Midbrain (tissue), 1 donor: ENCODE results near the gene CCDC107.

ENCODE experiments used
- DNase-seq: peaks from one replicate; lab custom pipeline; 2025; lab: John Stamatoyannopoulos, UW

Gene CCDC107

DNA sequence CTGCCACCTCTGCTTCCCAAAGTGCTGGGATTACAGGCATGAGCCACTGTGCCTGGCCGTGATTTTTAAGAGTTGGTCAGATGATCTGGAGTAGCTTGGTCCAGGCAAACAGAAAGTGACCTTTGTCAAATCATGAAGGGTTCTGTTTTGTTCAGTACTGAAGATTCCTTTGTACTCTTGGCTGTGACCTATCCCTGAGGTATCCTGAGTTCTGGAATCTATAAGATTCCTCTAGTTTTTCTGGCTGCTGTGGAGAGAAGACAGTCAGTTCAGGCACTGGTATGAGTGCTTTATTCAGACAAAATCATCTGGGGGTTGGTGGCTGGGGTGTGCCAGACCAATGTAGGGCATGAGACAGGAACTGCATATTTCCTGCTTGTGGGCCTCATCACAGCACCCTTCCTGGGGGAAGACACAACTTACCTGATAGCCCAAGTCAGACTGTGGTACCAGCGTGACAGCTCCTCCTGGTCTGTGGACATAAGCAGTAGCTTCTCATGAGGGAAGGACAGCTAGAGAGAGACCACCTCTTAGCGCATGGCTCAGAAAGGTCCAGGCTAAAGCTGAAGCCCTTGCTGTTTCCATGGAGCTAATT, 3.8 kb downstream of the CCDC107 start:
- no peak for DNase-seq

- DNase-seq = no peak
These were observed 4.3 kb downstream of the CCDC107 start for GRCh38 chr9:35662437-35662836.

DNA sequence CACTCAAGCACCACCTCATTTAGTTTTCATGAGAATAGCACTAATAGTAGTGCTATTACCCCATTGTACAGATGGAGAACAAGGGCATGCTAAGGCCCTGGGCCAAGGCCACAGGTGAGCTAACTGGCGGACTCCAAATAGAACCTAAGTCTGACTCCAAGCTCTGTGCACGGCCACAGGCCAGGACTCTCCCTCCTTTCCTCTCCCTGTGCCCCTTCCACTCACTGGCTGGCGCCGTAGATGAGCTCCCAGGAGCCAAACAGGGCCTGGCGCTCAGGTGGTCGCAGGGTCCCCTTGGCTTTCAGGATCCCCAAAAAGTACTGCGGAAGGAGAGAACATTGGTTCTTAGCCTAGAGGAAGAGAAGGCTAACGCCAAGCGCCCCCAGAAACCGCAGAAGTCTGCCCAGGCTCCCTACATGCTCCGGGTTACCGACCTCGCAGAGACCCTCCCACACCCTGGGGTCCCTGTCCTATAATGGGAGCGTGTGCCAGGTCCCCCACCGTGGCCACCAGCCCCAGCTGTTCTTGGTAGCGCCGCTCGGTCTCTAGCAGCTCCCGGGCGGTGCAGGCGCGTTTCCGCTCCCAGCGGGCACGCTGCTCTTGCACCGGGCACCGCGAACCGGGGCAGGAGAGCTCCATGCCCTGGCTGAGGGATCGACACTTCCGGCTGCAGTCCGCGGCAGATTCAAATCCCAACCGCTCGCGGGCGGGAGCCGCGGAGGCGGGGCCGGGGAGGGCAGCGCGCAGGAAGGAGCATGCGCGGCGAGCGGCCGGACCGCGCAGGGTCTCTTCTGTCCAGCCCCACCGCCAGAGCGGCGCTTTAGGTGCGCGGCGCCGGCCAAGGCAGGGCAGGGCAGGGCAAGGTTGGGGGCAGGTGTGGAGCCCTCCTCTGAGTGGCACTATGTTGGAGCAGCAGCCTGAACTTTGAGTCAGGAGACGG, 6.7 kb downstream of the CCDC107 start, which contains the start of gene ARHGEF39:
Gene ARHGEF39, minus strand, starts transcription at position 665 of the 940 bp plus-strand sequence. Its CDS starts 26 bp downstream, at position 639.
- peak; percentile 62 for DNase-seq

- no peak for DNase-seq
These were observed 7.4 kb downstream of the CCDC107 start for GRCh38 chr9:35665471-35665818.

- no peak for DNase-seq
These were observed 8.0 kb downstream of the CCDC107 start for GRCh38 chr9:35666045-35666444.

- no peak for DNase-seq
These were observed 8.5 kb downstream of the CCDC107 start for GRCh38 chr9:35666549-35666948.

DNA sequence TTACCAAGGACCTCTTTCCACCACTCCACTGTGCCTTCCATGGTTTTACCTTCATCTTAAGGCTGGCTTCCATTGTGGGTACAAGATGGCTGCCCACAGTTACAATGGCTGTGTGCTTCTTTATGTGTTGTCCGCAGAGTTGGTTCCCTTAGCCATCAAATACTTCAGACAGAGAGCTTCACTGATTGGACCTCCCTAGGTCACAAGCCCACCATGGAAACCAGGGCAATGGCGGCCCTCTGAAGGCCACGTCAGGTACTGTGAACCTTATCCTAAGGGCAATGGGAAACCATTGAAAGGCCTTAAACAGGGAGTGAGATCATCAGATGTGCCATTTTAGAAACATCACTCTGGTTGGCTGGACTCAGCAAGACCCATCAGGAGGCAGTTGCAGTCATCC, 9.8 kb downstream of the CCDC107 start:
- DNase-seq = no peak

GRCh38 chr9:35669331-35670145, 11.4 kb downstream of the CCDC107 start:
- DNase-seq = no peak

DNA sequence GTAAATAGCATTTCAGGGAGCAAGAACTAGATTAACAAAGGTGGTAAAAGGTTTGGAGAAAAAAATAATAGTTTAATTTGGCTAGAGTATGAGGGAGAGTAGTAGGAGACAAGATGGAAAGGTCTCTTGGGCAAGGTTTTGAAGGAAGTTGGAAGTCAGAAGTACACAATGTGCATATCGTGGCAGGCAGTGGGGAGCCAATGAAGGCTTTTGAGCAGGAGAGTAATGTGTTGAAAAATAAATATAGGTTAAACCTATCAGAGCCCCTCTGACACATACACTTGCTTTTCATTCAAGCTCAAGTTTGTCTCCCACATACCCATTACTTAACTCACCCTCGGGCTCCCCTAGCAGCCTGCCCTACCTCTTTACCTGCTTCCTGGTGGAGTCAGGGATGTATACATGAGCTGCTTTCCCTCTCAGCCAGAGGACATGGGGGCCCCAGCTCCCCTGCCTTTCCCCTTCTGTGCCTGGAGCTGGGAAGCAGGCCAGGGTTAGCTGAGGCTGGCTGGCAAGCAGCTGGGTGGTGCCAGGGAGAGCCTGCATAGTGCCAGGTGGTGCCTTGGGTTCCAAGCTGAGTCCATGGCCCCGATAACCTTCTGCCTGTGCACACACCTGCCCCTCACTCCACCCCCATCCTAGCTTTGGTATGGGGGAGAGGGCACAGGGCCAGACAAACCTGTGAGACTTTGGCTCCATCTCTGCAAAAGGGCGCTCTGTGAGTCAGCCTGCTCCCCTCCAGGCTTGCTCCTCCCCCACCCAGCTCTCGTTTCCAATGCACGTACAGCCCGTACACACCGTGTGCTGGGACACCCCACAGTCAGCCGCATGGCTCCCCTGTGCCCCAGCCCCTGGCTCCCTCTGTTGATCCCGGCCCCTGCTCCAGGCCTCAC, 15.3 kb downstream of the CCDC107 start, which contains the start of gene CA9:
Gene CA9, plus strand, starts transcription at position 797 of the 893 bp plus-strand sequence. Its CDS starts 32 bp downstream, at position 829.
- DNase-seq = peak; percentile 7

- no peak for DNase-seq
These were observed 15.9 kb downstream of the CCDC107 start for GRCh38 chr9:35674025-35674361.

- DNase-seq = no peak
These were observed 17.1 kb downstream of the CCDC107 start for GRCh38 chr9:35675204-35675603.

DNA sequence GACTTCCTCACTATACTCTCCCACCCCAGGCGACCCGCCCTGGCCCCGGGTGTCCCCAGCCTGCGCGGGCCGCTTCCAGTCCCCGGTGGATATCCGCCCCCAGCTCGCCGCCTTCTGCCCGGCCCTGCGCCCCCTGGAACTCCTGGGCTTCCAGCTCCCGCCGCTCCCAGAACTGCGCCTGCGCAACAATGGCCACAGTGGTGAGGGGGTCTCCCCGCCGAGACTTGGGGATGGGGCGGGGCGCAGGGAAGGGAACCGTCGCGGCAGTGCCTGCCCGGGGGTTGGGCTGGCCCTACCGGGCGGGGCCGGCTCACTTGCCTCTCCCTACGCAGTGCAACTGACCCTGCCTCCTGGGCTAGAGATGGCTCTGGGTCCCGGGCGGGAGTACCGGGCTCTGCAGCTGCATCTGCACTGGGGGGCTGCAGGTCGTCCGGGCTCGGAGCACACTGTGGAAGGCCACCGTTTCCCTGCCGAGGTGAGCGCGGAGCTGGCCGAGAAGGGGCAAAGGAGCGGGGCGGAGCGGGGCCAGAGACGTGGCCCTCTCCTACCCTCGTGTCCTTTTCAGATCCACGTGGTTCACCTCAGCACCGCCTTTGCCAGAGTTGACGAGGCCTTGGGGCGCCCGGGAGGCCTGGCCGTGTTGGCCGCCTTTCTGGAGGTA, 17.8 kb downstream of the CCDC107 start:
- no peak for DNase-seq

DNA sequence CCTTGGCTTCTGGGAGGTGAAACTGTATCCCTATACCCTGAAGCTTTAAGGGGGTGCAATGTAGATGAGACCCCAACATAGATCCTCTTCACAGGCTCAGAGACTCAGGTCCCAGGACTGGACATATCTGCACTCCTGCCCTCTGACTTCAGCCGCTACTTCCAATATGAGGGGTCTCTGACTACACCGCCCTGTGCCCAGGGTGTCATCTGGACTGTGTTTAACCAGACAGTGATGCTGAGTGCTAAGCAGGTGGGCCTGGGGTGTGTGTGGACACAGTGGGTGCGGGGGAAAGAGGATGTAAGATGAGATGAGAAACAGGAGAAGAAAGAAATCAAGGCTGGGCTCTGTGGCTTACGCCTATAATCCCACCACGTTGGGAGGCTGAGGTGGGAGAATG, 21.0 kb downstream of the CCDC107 start:
- no peak for DNase-seq

DNA sequence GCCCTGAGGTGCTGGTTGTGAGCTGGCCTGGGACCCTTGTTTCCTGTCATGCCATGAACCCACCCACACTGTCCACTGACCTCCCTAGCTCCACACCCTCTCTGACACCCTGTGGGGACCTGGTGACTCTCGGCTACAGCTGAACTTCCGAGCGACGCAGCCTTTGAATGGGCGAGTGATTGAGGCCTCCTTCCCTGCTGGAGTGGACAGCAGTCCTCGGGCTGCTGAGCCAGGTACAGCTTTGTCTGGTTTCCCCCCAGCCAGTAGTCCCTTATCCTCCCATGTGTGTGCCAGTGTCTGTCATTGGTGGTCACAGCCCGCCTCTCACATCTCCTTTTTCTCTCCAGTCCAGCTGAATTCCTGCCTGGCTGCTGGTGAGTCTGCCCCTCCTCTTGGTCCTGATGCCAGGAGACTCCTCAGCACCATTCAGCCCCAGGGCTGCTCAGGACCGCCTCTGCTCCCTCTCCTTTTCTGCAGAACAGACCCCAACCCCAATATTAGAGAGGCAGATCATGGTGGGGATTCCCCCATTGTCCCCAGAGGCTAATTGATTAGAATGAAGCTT, 21.8 kb downstream of the CCDC107 start:
- DNase-seq = no peak

GRCh38 chr9:35680331-35681105, 22.4 kb downstream of the CCDC107 start:
- no peak for DNase-seq

DNA sequence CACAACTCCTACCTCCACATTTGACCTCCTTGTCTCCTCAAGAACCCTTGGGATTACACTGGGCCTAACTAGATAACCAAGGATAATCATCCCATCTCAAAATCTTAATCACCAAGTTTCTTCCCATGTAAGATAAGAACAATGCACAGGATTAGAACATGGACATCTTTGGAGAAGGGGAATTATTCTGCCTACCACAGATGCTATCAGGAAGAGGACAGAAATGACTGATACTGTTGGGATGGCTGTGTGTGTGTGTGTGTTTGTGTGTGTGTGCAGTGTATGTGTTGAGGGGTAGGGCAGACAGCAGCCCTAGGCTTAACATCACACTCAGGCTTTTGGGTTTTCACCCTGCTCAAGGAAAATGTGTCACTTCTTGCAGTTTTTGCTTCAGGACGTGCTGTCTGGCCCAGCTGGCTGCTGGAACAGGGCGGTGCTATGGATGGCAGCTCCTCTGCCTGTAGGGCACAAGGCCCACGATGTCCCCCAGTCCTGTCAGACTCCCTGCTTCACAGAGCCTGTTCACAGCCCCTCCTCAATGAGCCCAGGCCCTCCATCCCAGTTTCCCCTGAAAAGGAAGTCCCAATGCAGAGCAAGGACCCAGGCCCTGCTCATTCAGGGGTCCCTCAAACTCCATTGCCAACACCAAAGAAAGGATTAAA, 23.4 kb downstream of the CCDC107 start:
- no peak for DNase-seq

DNA sequence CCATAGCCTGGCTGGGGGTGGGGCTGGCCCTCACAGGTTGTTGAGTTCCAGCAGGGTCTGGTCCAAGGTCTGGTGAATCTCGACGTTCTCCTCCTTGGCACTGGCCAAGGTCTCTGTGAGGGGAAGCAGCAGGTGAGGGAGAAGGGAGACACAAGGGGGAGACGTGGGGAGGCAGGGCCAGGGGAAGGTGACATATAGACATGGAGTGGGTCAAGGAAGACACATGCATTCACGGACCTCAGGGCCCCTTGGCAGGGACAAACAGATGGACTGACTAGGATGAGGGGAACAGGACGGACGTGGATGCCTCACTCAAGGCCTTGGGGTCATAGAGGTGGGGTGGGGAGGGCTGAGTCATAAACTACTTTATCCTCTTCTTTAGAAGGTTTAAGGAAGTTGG, 24.0 kb downstream of the CCDC107 start:
- DNase-seq = no peak

DNA sequence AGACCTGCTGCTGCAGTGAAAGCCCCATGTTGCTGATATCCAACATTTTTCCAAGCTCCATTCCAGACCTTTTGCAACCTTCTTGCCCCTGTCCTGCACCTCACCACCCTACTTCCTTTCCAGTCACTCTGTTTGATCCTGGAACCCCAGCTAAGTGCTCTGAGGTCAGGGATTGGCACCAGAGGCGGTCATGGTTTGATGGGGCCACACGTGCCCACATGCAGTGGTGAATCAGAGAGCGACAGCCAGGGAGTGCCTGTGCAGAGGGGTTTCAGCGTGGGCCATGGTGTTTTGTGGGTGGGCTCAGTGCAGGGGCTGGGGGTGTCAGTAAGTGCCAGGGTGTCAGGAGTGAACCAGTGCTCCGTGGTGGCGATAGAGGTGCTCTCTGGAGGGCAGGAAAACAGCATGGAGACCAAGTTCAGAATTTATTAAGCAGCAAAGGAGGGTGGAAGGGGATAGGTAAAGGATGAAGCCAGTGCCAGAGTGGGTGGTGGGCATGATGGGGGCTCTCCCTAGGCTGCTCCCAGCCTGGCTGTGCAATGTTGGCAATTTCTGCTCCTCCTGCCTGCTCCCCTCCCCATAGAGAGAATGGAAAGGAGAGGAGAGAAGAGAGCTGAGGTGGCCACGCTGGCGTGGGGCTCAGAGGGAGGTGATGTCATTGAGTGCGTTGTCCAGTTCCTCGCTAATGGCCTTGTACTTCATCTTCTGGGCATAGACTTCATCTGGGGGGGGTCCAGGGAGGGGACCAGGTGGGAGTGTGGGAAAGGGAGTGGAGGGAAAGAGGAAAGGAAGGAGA, 24.6 kb downstream of the CCDC107 start:
- no peak for DNase-seq
